Measurements from ENCODE around the gene SGCA. TPM values are rescaled to one million over a fixed set of nuclear protein-coding genes. Genes with fewer than 3 reads are reported as not detected.

SGCA gene
- total and polyA plus RNA-seq, 9 of the 15 experiments (the other 6 are each of a cell fraction or from before 2014, with no cell fraction given) = not detected

DNA sequence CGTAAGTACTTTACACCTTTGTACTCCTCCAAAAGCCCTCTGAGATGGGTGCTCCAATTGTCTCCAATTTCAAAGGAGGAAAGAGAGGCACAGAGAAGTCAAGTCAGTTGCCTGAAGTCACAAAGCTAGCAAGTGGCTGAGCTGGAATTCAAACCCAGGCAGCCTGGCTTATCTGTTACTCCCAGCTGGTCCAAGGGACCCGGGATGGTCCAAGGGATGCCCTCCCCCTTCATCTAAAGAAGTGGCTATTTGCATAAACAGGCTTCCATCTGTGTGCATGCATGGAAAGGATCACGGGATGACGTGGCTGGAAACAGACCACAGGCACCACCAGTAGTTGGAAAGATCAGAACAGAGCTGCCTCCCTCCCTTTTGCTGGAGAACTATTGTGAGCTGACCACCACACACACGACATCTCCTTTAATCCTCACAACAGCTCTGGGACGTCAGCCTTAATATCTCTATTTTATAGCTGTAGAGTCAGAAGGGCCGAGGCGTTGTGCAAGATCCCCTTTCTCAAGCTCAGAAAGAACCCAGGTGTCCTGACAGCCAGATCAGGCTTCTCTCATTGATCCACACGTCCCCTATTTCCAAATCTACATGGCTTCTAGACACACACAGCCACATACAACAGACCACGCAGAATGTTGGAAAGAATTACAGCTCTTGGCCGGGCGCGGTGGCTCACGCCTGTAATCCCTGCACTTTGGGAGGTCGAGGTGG lies 46.5 kb downstream of the SGCA start (continued):
- TF ChIP-seq ZNF431 (CRISPR knock-in tag; IDR thresholded peaks at IDR 0.05) (no peak), EP300 (IDR thresholded peaks at IDR 0.05; ENCODE audit: low read length) (no peak), L3MBTL2 (IDR thresholded peaks at IDR 0.05) (no peak), ZNF507 (tag; conservative IDR thresholded peaks at IDR 0.05) (no peak), SPI1 (IDR thresholded peaks at IDR 0.05; ENCODE audit: borderline replicate concordance, low read depth, low read length) (no peak), NCOA1 (IDR thresholded peaks at IDR 0.05; ENCODE audit: low read depth) (no peak), ZBTB33 (CRISPR knock-in tag; IDR thresholded peaks at IDR 0.05) (no peak), ATF6 (CRISPR knock-in tag; IDR thresholded peaks at IDR 0.05) (no peak), SRSF9 (IDR thresholded peaks at IDR 0.05; ENCODE audit: borderline replicate concordance, low read depth, low read length) (no peak), CBFA2T2 (conservative IDR thresholded peaks at IDR 0.05) (peak; percentile 62), NEUROD1 (IDR thresholded peaks at IDR 0.05; ENCODE audit: borderline replicate concordance, low read depth, low read length, partially characterized antibody) (no peak), SMARCA4 (IDR thresholded peaks at IDR 0.05) (no peak; the same call in 1 of the 2 replicates)
- TF ChIP-seq, protein P1, sequence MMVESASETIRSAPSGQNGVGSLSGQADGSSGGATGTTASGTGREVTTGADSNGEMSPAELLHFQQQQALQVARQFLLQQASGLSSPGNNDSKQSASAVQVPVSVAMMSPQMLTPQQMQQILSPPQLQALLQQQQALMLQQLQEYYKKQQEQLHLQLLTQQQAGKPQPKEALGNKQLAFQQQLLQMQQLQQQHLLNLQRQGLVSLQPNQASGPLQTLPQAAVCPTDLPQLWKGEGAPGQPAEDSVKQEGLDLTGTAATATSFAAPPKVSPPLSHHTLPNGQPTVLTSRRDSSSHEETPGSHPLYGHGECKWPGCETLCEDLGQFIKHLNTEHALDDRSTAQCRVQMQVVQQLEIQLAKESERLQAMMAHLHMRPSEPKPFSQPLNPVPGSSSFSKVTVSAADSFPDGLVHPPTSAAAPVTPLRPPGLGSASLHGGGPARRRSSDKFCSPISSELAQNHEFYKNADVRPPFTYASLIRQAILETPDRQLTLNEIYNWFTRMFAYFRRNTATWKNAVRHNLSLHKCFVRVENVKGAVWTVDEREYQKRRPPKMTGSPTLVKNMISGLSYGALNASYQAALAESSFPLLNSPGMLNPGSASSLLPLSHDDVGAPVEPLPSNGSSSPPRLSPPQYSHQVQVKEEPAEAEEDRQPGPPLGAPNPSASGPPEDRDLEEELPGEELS (CRISPR knock-in tag; IDR thresholded peaks at IDR 0.05; ENCODE audit: borderline replicate concordance) = no peak
- TF ChIP-seq, protein P2, sequence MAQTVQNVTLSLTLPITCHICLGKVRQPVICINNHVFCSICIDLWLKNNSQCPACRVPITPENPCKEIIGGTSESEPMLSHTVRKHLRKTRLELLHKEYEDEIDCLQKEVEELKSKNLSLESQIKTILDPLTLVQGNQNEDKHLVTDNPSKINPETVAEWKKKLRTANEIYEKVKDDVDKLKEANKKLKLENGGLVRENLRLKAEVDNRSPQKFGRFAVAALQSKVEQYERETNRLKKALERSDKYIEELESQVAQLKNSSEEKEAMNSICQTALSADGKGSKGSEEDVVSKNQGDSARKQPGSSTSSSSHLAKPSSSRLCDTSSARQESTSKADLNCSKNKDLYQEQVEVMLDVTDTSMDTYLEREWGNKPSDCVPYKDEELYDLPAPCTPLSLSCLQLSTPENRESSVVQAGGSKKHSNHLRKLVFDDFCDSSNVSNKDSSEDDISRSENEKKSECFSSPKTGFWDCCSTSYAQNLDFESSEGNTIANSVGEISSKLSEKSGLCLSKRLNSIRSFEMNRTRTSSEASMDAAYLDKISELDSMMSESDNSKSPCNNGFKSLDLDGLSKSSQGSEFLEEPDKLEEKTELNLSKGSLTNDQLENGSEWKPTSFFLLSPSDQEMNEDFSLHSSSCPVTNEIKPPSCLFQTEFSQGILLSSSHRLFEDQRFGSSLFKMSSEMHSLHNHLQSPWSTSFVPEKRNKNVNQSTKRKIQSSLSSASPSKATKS (CRISPR knock-in tag; IDR thresholded peaks at IDR 0.05) = no peak
- TF ChIP-seq, protein P3, sequence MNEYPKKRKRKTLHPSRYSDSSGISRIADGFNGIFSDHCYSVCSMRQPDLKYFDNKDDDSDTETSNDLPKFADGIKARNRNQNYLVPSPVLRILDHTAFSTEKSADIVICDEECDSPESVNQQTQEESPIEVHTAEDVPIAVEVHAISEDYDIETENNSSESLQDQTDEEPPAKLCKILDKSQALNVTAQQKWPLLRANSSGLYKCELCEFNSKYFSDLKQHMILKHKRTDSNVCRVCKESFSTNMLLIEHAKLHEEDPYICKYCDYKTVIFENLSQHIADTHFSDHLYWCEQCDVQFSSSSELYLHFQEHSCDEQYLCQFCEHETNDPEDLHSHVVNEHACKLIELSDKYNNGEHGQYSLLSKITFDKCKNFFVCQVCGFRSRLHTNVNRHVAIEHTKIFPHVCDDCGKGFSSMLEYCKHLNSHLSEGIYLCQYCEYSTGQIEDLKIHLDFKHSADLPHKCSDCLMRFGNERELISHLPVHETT (CRISPR knock-in tag; conservative IDR thresholded peaks at IDR 0.05 in 1 of 2, IDR thresholded peaks at IDR 0.05 in 1 of 2) = no peak
